Upper lobe of right lung (tissue), 1 donor: ENCODE measurements around the gene DYRK2. TPM values are rescaled to one million over a fixed set of nuclear protein-coding genes. Genes with fewer than 3 reads are reported as not detected.

Experiments used
- ATAC-seq: fragments of 200-7000 bp; cut with Tn5 transposase; one replicate; pipeline ENCODE4 v1.9.1; 2020; ENCODE audit warnings: mild to moderate bottlenecking, moderate library complexity
- DNase-seq: peaks from one replicate; pipeline ENCODE4 v3.0.0-alpha.2; 2020
- H3K27ac ChIP-seq: fragments of 200-600 bp; one replicate; pipeline ENCODE4 v1.8.0; 2022
- H3K27me3 ChIP-seq: fragments of 200-600 bp; one replicate; pipeline ENCODE4 v1.8.0; 2022; ENCODE audit warnings: mild to moderate bottlenecking
- H3K36me3 ChIP-seq: fragments of 200-600 bp; one replicate; pipeline ENCODE4 v1.8.0; 2022
- H3K4me1 ChIP-seq: fragments of 200-600 bp; one replicate; pipeline ENCODE4 v1.8.0; 2022
- H3K4me3 ChIP-seq: fragments of 200-600 bp; one replicate; pipeline ENCODE4 v1.8.0; 2022; ENCODE audit warnings: mild to moderate bottlenecking
- H3K9me3 ChIP-seq: fragments of 200-600 bp; one replicate; pipeline ENCODE4 v1.8.0; 2022
- intact Hi-C: fragments of 100-400 bp; cut with DNase I; formaldehyde crosslinking; loops from one replicate; pipeline ENCODE4 v1.11.0; 2022
- total RNA-seq: library from RNA; stranded (reverse); fragmentation: NEBNext Ultra II Directional; extraction: Animal tissue kit (Norgen Biotek cat#: 25700); gene quantifications from one replicate; pipeline ENCODE4 v1.2.1, GENCODE V29; 2021
- TF ChIP-seq, protein P1 (sequence below): fragments of 200-600 bp; IDR thresholded peaks from one replicate; pipeline ENCODE4 v1.8.0; 2022; ENCODE audit warnings: antibody characterized with exemption
- donor health status: DM: no; HTN: yes; CAD: no; lungs with severe emphysema.

The DYRK2 gene
- total RNA-seq, 1 donor from 2014 or later: 15.5 TPM

DNA sequence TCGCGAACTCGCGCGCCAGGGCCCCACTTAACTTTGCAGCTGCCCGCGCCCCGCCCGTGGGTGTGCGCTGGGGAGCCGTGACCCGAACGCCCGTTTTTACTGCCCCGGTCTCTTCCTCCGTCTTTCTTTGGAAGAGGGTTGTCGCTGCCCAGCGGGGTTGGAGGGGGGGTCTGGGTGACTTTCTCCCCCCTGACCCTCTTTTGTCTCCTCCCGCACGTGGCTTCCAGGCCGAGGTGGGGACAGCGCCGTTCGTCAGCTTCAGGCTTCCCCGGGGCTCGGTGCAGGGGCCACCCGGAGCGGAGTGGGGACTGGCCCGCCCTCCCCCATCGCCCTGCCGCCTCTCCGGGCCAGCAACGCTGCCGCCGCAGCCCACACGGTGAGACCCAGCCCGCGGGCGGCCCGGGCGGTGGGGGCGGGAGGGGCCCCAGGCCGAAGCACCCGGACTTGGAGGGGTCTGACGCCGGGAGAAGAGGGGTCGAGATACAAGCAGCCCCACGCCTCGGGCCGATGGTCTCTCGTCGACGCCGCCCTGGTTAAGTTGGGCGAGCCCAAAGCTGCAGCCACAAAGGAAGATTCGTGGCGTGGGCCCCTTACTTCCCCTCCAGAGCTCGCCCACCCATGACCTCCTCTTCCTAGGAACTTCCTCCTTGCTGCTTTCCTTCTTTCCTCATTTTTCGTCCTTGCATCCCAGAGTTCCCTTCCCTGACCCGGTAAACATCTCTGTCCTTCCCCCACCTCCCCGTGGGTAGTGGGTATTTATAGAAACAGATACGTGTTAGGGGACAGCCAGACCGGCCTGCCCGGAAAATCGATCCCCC, 1.2 kb downstream of the DYRK2 start:
- ATAC-seq: peak; percentile 44
- Histone ChIP-seq H3K4me3 (peak overlapping the region; percentile 95), H3K9me3 (no peaks in the 10 kb centered on the region), H3K27ac (peak overlapping the region; percentile 92), H3K4me1 (peaks cover 28% of the 10 kb centered on the region), H3K36me3 (no peaks in the 10 kb centered on the region), H3K27me3 (no peaks in the 10 kb centered on the region)
- TF ChIP-seq, protein P1, sequence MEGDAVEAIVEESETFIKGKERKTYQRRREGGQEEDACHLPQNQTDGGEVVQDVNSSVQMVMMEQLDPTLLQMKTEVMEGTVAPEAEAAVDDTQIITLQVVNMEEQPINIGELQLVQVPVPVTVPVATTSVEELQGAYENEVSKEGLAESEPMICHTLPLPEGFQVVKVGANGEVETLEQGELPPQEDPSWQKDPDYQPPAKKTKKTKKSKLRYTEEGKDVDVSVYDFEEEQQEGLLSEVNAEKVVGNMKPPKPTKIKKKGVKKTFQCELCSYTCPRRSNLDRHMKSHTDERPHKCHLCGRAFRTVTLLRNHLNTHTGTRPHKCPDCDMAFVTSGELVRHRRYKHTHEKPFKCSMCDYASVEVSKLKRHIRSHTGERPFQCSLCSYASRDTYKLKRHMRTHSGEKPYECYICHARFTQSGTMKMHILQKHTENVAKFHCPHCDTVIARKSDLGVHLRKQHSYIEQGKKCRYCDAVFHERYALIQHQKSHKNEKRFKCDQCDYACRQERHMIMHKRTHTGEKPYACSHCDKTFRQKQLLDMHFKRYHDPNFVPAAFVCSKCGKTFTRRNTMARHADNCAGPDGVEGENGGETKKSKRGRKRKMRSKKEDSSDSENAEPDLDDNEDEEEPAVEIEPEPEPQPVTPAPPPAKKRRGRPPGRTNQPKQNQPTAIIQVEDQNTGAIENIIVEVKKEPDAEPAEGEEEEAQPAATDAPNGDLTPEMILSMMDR: no peak
- DNase-seq: peak; percentile 75
- intact Hi-C loops: no loop called here

DNA sequence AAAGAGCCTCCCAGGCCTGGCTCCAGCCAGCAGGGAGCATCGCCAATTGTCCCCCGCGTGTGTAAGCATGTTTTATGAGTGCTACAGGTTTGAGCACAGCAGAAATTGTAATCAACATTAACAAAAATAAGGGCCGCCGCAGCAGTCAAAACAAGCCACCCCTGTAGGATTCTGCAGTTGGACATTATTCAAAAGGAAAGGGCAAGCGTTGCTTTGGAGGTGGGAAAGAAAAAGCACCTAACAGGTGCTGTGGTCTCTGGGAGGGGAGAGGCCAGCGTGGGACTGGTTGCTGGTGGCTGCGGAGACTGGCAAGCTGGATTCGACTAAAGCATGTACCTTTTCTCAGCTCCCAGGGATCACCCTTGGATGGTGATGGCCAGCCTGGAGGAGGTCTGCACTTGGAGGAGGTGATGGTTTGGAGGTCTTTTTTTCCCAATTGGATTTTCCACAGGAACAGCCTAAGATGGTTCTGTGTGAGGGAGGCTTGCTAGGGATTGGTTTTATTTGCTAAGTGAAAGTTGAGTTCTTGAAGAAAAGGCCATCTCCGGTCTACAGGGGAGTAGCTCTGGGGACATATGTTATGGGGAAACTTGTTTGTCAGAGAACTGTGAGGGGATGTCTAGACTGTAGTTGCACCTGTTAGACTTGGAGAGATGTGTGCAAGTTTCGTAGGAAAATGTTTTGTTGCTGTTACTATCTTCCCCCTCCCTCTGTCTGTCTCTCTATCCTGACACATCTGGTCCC, 2.0 kb downstream of the DYRK2 start:
- intact Hi-C loops: no loop called here
- H3K4me1 ChIP-seq: peaks cover 31% of the 10 kb centered on the region
- no peaks in the 10 kb centered on the region for H3K9me3 ChIP-seq
- no peak for DNase-seq
- no peaks in the 10 kb centered on the region for H3K27me3 ChIP-seq
- peak overlapping the region; percentile 92 for H3K27ac ChIP-seq
- peak overlapping the region; percentile 95 for H3K4me3 ChIP-seq
- ATAC-seq: no peak
- H3K36me3 ChIP-seq: no peaks in the 10 kb centered on the region
- TF ChIP-seq, protein P1: no peak

DNA sequence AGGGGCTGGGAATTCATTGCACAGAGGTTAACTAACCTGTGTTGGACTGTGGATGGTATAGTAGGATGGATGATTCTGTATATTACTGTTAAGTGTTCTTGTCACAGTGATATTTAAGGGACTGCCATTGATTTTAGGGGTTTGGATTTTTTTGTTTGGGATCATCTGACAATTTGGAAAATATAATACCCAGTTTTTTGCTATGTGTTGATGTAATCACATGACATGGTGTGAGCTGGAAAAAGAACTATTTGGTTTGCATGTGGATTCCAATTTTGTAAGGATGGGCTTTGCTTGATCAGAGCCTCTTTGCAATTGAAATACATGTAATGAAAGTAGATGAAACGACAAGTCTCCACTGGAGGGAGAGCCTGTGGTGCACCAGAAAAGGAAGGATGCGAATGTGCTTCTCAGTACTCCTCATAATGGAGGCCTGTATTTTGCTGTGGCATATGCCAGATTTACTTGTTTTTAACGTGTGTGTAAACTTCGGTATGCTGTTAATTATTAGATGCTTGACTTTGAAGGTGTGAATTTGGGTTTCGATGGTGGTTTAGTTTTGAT, 2.7 kb downstream of the DYRK2 start:
- peak overlapping the region; percentile 7 for H3K27ac ChIP-seq
- intact Hi-C loops: no loop called here

GRCh38 chr12:67655829-67656228, 7.3 kb downstream of the DYRK2 start:
- Histone ChIP-seq H3K27ac (no peak overlapping the region), H3K36me3 (peaks cover 24% of the 10 kb centered on the region), H3K9me3 (no peaks in the 10 kb centered on the region), H3K4me3 (no peak overlapping the region), H3K27me3 (no peaks in the 10 kb centered on the region), H3K4me1 (peaks cover 34% of the 10 kb centered on the region)
- DNase-seq (no peak), ATAC-seq (no peak)
- TF ChIP-seq, protein P1: no peak
- intact Hi-C loops: no loop called here

More for the DNA sequence above, 2.7 kb downstream of the DYRK2 start:
- no peak for ATAC-seq
- DNase-seq: no peak
- Histone ChIP-seq H3K4me1 (peaks cover 31% of the 10 kb centered on the region), H3K27me3 (no peaks in the 10 kb centered on the region), H3K4me3 (peak overlapping the region; percentile 95), H3K36me3 (no peaks in the 10 kb centered on the region), H3K9me3 (no peaks in the 10 kb centered on the region)
- TF ChIP-seq, protein P1: peak; percentile 13

GRCh38 chr12:67656251-67656650, 7.7 kb downstream of the DYRK2 start:
- TF ChIP-seq, protein P1: no peak
- Histone ChIP-seq H3K27me3 (no peaks in the 10 kb centered on the region), H3K4me3 (no peak overlapping the region), H3K9me3 (no peaks in the 10 kb centered on the region), H3K4me1 (peaks cover 34% of the 10 kb centered on the region), H3K27ac (no peak overlapping the region), H3K36me3 (peaks cover 24% of the 10 kb centered on the region)
- intact Hi-C loops: no loop called here
- ATAC-seq: no peak
- DNase-seq: no peak
